Upper lobe of left lung (tissue), 4 donors: ENCODE results near the gene COX17.

Source experiments
- CTCF ChIP-seq, 6 experiments: fragments of 450-650 bp in 4 of 6; fragments of 200-600 bp in 2 of 6; sonication (generic) in 2 of 6; IDR thresholded peaks; one replicate each; pipeline ENCODE4 v1.5.1; 2016 to 2019; ENCODE audit warnings: antibody characterized with exemption in 6 of 6
- EP300 ChIP-seq, 4 donors: sonication (generic); formaldehyde crosslinking; IDR thresholded peaks; one replicate each; pipeline ENCODE4 v1.5.1; 2017; ENCODE audit warnings: antibody characterized with exemption in 4 of 4, control low read depth in 2 of 4
- POLR2A ChIP-seq, 4 donors: fragments of 450-650 bp; IDR thresholded peaks; one replicate each; pipeline ENCODE4 v1.5.1; 2016 to 2017; ENCODE audit warnings: antibody characterized with exemption in 4 of 4, mild to moderate bottlenecking in 2 of 4
- POLR2AphosphoS5 ChIP-seq, 2 donors: sonication (generic); formaldehyde crosslinking; IDR thresholded peaks; one replicate each; pipeline ENCODE4 v1.5.1; 2017; ENCODE audit warnings: antibody characterized with exemption in 2 of 2

GRCh38 chr3:119630880-119631329 lies 46.3 kb downstream of the COX17 start:
- no peak for TF ChIP-seq CTCF (IDR thresholded peaks at IDR 0.05)
- no peak for TF ChIP-seq EP300 (IDR thresholded peaks at IDR 0.05)
- TF ChIP-seq POLR2AphosphoS5 (IDR thresholded peaks at IDR 0.05): no peak
- no peak for TF ChIP-seq POLR2A (IDR thresholded peaks at IDR 0.05)
